ENCODE data around the gene TNIP3. TPM values are rescaled to one million over a fixed set of nuclear protein-coding genes. Genes with fewer than 3 reads are reported as not detected.

TNIP3 gene
- total and polyA plus RNA-seq, 5 donors, result not detected

DNA sequence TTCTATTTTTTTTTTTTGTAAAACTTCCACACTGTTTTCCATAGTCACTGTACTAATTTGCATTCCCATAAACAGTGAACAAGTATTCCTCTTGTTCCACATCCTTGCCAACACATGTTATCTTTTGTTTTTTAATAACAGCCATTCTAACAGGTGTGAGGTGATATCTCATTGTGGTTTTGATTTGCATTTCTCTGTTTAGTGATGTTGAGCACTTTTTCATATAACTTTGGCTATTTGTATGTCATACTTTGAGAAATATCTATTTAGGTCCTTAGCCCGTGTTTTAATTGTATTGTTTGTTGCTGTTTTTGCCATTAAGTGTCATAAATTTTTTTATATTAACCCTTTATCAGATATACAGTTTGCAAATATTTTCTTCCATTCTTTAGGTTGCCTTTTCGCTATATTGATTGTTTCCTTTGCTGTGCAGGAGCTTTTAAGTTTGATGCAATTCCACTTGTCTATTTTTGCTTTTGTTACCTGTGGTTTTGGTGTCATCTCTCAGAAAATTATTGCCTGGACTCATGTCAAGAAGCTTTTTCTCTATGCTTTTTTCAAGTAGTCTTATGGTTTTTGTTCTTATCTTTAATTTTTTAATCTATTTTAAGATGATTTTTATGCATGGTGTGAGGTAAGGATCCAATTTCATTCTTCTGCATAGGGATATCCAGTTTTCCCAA lies 63.9 kb downstream of the TNIP3 start:
- Histone ChIP-seq H3K27ac (ENCODE audit: low read length) (no peak overlapping the region), H3K4me3 (ENCODE audit: low read length) (no peak overlapping the region), H3K9me3 (ENCODE audit: control insufficient read depth, low read length) (no peaks in the 10 kb centered on the region), H3K4me1 (ENCODE audit: control insufficient read depth, insufficient read depth, low read length) (no peaks in the 10 kb centered on the region), H3K27me3 (ENCODE audit: control insufficient read depth, insufficient read depth) (no peaks in the 10 kb centered on the region)
- DNase-seq, result no peak
- 68% methylated on average over 2 of the region's 2 CpGs for WGBS
- intact Hi-C loops (cut with DNase I), result no loop called here
- no peak for ATAC-seq

DNA sequence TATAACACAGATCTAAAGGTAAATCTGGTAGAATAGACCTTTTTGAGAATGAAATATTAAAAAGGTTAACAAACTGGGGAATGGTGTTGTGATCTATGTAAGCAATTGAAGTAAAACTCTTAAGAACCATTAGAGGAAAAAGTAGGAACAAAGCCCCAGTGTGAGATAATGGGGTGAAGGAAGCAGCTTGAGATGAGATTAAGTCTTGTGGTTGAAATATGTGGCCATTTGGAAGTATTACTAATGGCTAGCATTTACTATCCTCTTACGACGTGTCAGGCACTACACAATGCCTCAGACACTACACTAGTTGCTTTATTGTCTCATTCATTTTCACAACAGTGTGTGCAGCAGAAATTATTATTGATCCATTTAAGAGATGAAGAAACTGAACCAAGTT lies 65.9 kb downstream of the TNIP3 start:
- Histone ChIP-seq H3K9me3 (ENCODE audit: control insufficient read depth, low read length) (no peaks in the 10 kb centered on the region), H3K27ac (ENCODE audit: low read length) (no peak overlapping the region), H3K27me3 (ENCODE audit: control insufficient read depth, insufficient read depth) (no peaks in the 10 kb centered on the region), H3K4me1 (ENCODE audit: control insufficient read depth, insufficient read depth, low read length) (no peaks in the 10 kb centered on the region), H3K4me3 (ENCODE audit: low read length) (no peak overlapping the region)
- ATAC-seq (no peak), DNase-seq (no peak)
- 25% methylated on average over 2 of the region's 2 CpGs for WGBS
- intact Hi-C loops (cut with DNase I), result loop anchor here (5.0 to 10.0 kb wide), 4 partner anchors 383 to 1023 kb away; no protein-coding TSS in a partner anchor

DNA sequence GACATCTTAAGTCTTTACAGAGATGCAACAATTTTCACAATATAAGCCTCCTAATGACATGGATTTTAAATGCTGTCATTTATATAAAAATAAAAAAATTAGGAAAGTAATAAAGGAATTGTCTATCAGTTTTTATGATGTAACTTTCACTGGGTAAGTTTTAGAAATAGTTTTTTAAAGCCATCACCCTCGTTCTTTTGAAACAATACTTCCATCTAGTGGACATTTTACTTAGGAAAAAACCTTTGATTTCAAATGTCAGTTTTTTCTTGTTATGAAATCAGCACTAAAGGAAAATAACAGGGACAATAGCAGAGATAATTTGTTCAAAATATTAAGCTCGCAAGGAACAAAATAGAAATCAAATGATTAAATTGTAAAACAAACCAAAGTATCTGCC lies 67.5 kb downstream of the TNIP3 start:
- Histone ChIP-seq H3K9me3 (ENCODE audit: control insufficient read depth, low read length) (no peaks in the 10 kb centered on the region), H3K27ac (ENCODE audit: low read length) (no peak overlapping the region), H3K27me3 (ENCODE audit: control insufficient read depth, insufficient read depth) (no peaks in the 10 kb centered on the region), H3K4me3 (ENCODE audit: low read length) (no peak overlapping the region), H3K4me1 (ENCODE audit: control insufficient read depth, insufficient read depth, low read length) (no peaks in the 10 kb centered on the region)
- intact Hi-C loops (cut with DNase I), result loop anchor here (5.0 to 10.0 kb wide), 4 partner anchors 382 to 1022 kb away; no protein-coding TSS in a partner anchor
- DNase-seq (no peak), ATAC-seq (no peak)
- WGBS, result 18% methylated on average over 2 of the region's 2 CpGs

DNA sequence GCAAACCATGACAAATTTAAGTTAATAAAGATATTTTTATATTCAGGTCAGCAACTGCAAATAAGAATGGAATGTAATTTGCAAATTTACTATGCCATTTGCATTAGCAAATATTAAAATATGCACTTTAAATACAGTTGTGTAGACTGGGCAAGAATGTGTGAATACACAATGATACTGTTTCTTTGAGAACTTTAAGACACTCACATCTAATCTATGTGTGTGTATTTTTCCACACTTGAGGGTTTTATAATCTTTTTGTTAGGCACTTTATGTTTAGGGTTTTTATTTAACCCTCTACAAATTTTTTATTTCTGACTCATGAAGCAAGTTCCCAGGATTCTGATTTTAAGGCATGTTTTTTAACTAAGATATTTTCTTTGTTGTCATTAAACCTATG lies 67.9 kb downstream of the TNIP3 start:
- H3K27me3 ChIP-seq (ENCODE audit: control insufficient read depth, insufficient read depth), result no peaks in the 10 kb centered on the region
- H3K9me3 ChIP-seq (ENCODE audit: control insufficient read depth, low read length), result no peaks in the 10 kb centered on the region
- no peaks in the 10 kb centered on the region for H3K4me1 ChIP-seq (ENCODE audit: control insufficient read depth, insufficient read depth, low read length)
- H3K27ac ChIP-seq (ENCODE audit: low read length), result no peak overlapping the region
- ATAC-seq, result no peak
- intact Hi-C loops (cut with DNase I), result loop anchor here (5.0 to 10.0 kb wide), 4 partner anchors 381 to 1021 kb away; no protein-coding TSS in a partner anchor
- H3K4me3 ChIP-seq (ENCODE audit: low read length), result no peak overlapping the region
- no peak for DNase-seq

DNA sequence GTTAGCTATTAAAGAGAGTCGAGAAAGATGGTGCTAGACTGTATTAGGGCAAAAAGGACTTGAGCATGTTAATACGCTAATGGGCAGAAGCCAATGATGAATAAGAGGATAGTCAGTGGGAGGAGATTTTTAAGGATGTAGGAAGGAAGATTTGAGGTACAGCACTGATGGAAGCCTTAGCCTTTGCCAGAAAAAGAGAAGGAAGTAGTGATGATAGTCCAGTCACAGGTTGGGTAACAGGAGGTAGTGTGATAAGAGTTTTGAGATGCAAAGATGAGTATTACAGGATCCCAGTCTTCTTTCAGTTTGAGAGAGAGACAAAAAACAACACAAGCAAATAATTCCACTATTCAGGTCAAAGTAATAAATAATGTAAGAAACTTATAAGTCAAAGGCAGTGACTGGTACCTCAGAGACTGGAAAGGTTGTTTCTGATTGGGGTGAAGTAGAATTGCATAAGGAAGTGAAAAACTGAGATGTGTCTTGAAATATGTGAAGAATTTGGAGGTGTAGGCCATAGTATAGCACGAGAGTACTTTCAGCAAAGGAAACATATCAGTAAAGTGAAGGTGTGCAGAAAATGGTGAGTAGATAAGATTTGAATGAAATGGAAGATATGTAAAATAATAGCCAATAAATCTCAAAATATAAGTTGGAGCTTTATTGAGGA lies 69.7 kb downstream of the TNIP3 start:
- WGBS, result 78% methylated on average over 3 of the region's 3 CpGs
- no peaks in the 10 kb centered on the region for H3K27me3 ChIP-seq (ENCODE audit: control insufficient read depth, insufficient read depth)
- DNase-seq, result no peak
- no peak for ATAC-seq
- no peaks in the 10 kb centered on the region for H3K9me3 ChIP-seq (ENCODE audit: control insufficient read depth, low read length)
- intact Hi-C loops (cut with DNase I), result loop anchor here in 3 of 4 donors (5.0 to 10.0 kb wide), 4 partner anchors 77 to 1020 kb away; no protein-coding TSS in a partner anchor
- no peak overlapping the region for H3K4me3 ChIP-seq (ENCODE audit: low read length)
- no peak overlapping the region for H3K27ac ChIP-seq (ENCODE audit: low read length)
- H3K4me1 ChIP-seq (ENCODE audit: control insufficient read depth, insufficient read depth, low read length), result no peaks in the 10 kb centered on the region

DNA sequence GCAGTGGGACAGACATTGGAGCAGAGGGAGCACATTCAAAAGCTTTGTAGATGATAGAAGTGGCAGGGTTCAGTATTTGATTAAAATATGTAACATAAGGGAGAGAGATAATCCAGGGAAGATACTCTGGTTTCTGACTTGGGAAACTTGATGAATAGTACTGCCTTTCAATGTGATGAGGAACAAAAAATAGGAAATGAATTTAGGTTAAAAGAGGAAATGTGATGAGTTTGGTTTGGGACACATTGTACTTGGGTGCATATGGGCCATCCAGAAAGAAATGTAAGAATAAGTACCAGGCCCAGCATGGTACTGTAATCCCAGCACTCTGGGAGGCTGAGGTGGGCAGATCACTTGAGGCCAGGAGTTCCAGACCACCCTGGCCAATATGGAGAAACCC lies 70.9 kb downstream of the TNIP3 start:
- DNase-seq, result no peak
- Histone ChIP-seq H3K27me3 (ENCODE audit: control insufficient read depth, insufficient read depth) (no peaks in the 10 kb centered on the region), H3K9me3 (ENCODE audit: control insufficient read depth, low read length) (no peaks in the 10 kb centered on the region), H3K27ac (ENCODE audit: low read length) (no peak overlapping the region), H3K4me1 (ENCODE audit: control insufficient read depth, insufficient read depth, low read length) (no peaks in the 10 kb centered on the region), H3K4me3 (ENCODE audit: low read length) (no peak overlapping the region)
- no peak for ATAC-seq
- intact Hi-C loops (cut with DNase I), result loop anchor here in 3 of 4 donors (5.0 to 10.0 kb wide), 4 partner anchors 76 to 1018 kb away; no protein-coding TSS in a partner anchor

DNA sequence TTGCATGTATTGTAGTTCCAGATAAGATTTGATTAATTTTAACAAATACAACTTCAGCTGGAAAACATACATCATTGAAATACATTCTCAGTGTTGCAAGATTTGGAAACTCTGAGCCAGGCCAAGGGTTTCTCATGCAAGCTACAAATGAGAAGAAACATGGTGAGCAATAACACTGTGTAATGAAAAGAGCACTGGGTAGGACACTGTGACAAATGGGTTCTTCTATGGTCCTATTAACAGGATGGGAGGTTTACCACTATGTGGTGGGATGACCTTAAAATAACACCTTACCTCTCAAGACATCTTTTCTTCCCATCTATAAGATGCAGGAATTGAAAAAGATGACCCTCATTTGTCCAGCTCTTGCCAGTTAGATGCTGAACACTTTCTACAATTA lies 72.2 kb downstream of the TNIP3 start:
- intact Hi-C loops (cut with DNase I), result loop anchor here in 3 of 4 donors (5.0 to 10.0 kb wide), 4 partner anchors 75 to 1017 kb away; no protein-coding TSS in a partner anchor
- no peak overlapping the region for H3K27ac ChIP-seq (ENCODE audit: low read length)

DNA sequence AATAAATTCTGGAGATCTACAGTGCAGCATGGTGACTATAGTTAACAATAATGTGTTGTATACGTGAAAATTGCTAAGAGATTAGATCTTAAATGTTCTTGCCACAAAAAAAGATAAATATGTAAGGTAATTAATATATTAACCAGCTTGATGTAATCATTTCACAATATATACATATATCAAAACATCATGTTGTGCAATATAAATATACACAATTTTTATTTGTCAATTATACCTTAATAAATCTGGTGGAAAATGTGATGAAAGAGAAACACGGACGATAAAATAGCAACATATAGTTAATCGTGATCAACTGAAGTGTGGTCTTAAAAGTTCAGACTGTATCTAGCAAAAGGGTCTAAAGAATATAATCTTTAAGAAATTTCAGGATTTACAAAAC lies 75.3 kb downstream of the TNIP3 start:
- ATAC-seq (no peak), DNase-seq (no peak)
- no peak overlapping the region for H3K27ac ChIP-seq (ENCODE audit: low read length)
- H3K4me3 ChIP-seq (ENCODE audit: low read length), result no peak overlapping the region
- H3K4me1 ChIP-seq (ENCODE audit: control insufficient read depth, insufficient read depth, low read length), result no peaks in the 10 kb centered on the region
- intact Hi-C loops (cut with DNase I), result no loop called here
- H3K9me3 ChIP-seq (ENCODE audit: control insufficient read depth, low read length), result no peaks in the 10 kb centered on the region
- H3K27me3 ChIP-seq (ENCODE audit: control insufficient read depth, insufficient read depth), result no peaks in the 10 kb centered on the region
- WGBS, result 88% methylated on average over 4 of the region's 4 CpGs

More for the DNA sequence above, 72.2 kb downstream of the TNIP3 start:
- H3K4me1 ChIP-seq (ENCODE audit: control insufficient read depth, insufficient read depth, low read length), result no peaks in the 10 kb centered on the region
- no peaks in the 10 kb centered on the region for H3K27me3 ChIP-seq (ENCODE audit: control insufficient read depth, insufficient read depth)
- ATAC-seq, result no peak
- H3K4me3 ChIP-seq (ENCODE audit: low read length), result no peak overlapping the region
- H3K9me3 ChIP-seq (ENCODE audit: control insufficient read depth, low read length), result no peaks in the 10 kb centered on the region
- no peak for DNase-seq

Other genes with a start within 250 kb of the TNIP3 start
- 10 to 100 TPM; 14.3 to 20.3 (median 17.6) TPM for gene PRDM5, start 241.6 kb downstream of the TNIP3 start, total RNA-seq
- gene PRDM5, start 241.6 kb downstream of the TNIP3 start, polyA plus RNA-seq, result 2.4 TPM
- gene NDNF, start 91.8 kb downstream of the TNIP3 start, total RNA-seq, result 1 to 10 TPM in 3 of 4 donors, under 1 TPM in 1; 0.50 to 6.3 (median 2.3) TPM
- 2.5 TPM for gene NDNF, start 91.8 kb downstream of the TNIP3 start, polyA plus RNA-seq
- gene QRFPR, start 216.7 kb upstream of the TNIP3 start, total RNA-seq, result 1 to 10 TPM in 1 of 4 donors, under 1 TPM in 3; 0.68 to 1.7 (median 0.90) TPM
- 0.48 TPM for gene QRFPR, start 216.7 kb upstream of the TNIP3 start, polyA plus RNA-seq